Frontal cortex (tissue), 4 donors: Measurements from ENCODE around the gene HOXB5. TPM values are rescaled to one million over a fixed set of nuclear protein-coding genes. Genes with fewer than 3 reads are reported as not detected.

ENCODE experiments used
- DNase-seq, 2 donors: peaks; one replicate each; pipeline ENCODE4 v3.0.0; 2012; ENCODE audit warnings: low spot score in 2 of 2
- FAIRE-seq: peaks from 2 replicates; lab custom pipeline; 2012; peaks lifted over from hg19 to GRCh38; lab: Jason Lieb, UNC
- total RNA-seq: library from RNA; depleted of rRNA; stranded (reverse); fragments of >200 nt; gene quantifications from one replicate; pipeline ENCODE4 v1.2.3, GENCODE V29; 2014
- donor health status: control.
- donor health status: control.
- donor health status: control.

The HOXB5 gene
- total RNA-seq, 1 donor from 2014 or later = not detected

- FAIRE-seq (no peak), DNase-seq (no peak)
Observed at GRCh38 chr17:48554412-48555257, 38.9 kb downstream of the HOXB5 start.

- DNase-seq = no peak
- no peak for FAIRE-seq
Observed at GRCh38 chr17:48553826-48554225, 39.8 kb downstream of the HOXB5 start.

- FAIRE-seq = no peak
- DNase-seq = no peak
Observed at GRCh38 chr17:48553190-48553547, 40.4 kb downstream of the HOXB5 start.

- FAIRE-seq = no peak
- no peak for DNase-seq
Observed at GRCh38 chr17:48552466-48553189, 41.0 kb downstream of the HOXB5 start.

- FAIRE-seq (no peak), DNase-seq (no peak)
Observed at GRCh38 chr17:48551596-48552465, 41.7 kb downstream of the HOXB5 start.

GRCh38 chr17:48551214-48551555 is 42.4 kb downstream of the HOXB5 start:
- DNase-seq (no peak), FAIRE-seq (no peak)

- no peak for FAIRE-seq
- DNase-seq = no peak
Observed at GRCh38 chr17:48550502-48551213, 42.9 kb downstream of the HOXB5 start.

GRCh38 chr17:48549914-48550501 is 43.6 kb downstream of the HOXB5 start:
- FAIRE-seq = no peak
- no peak for DNase-seq

- no peak for FAIRE-seq
- DNase-seq = no peak
Observed at GRCh38 chr17:48549281-48549630, 44.3 kb downstream of the HOXB5 start.

GRCh38 chr17:48548523-48549280 is 44.9 kb downstream of the HOXB5 start:
- FAIRE-seq (no peak), DNase-seq (no peak)

GRCh38 chr17:48547808-48548522 is 45.6 kb downstream of the HOXB5 start:
- FAIRE-seq (no peak), DNase-seq (no peak)

GRCh38 chr17:48546924-48547807 is 46.4 kb downstream of the HOXB5 start:
- no peak for FAIRE-seq
- DNase-seq = no peak

- DNase-seq = no peak
Observed at GRCh38 chr17:48546137-48546923, 47.2 kb downstream of the HOXB5 start.

GRCh38 chr17:48545539-48545938 is 48.0 kb downstream of the HOXB5 start:
- no peak for FAIRE-seq
- DNase-seq = no peak

More at GRCh38 chr17:48546137-48546923, 47.2 kb downstream of the HOXB5 start:
- no peak for FAIRE-seq

GRCh38 chr17:48545022-48545375 is 48.6 kb downstream of the HOXB5 start, which contains the start of gene HOXB2:
HOXB2 (minus strand) TSS chr17:48545109; CDS start chr17:48544911, 198 bp downstream.
- DNase-seq (no peak), FAIRE-seq (no peak)

- DNase-seq (no peak), FAIRE-seq (no peak)
Observed at GRCh38 chr17:48544349-48545021, 49.1 kb downstream of the HOXB5 start.
